ENCODE results near the gene SMOC2. TPM values are rescaled to one million over a fixed set of nuclear protein-coding genes. Genes with fewer than 3 reads are reported as not detected.

SMOC2 gene
- total and polyA plus RNA-seq, 2 of the 13 experiments (the other 11 are each of a cell fraction or from before 2014, with no cell fraction given), result not detected

- Histone ChIP-seq H3K36me3 (replicated peaks in 1 of 2; ENCODE audit: control insufficient read depth in 1 of 2, insufficient read depth in 2 of 2, low read length in 2 of 2) (no peaks in the 10 kb centered on the region), H3K4me3 (replicated peaks in 1 of 3; ENCODE audit: insufficient read depth in 1 of 3, low read depth in 2 of 3, low read length in 3 of 3) (no peak overlapping the region), H3K4me1 (ENCODE audit: insufficient read depth, low read length) (peaks cover 10% of the 10 kb centered on the region), H3K4me2 (ENCODE audit: low read depth, low read length) (no peak overlapping the region), H3K79me2 (ENCODE audit: insufficient read depth, low read length) (no peaks in the 10 kb centered on the region), H2AFZ (ENCODE audit: low read length) (no peak overlapping the region), H3K27me3 (ENCODE audit: control insufficient read depth in 1 of 2, insufficient read depth in 2 of 2, low read length in 2 of 2) (peaks cover 7 to 72% of the 10 kb centered on the region in 2 experiments), H3K9ac (ENCODE audit: insufficient read depth, low read depth, low read length) (no peak overlapping the region), H4K20me1 (ENCODE audit: insufficient read depth, low read length) (no peaks in the 10 kb centered on the region), H3K9me3 (ENCODE audit: low read length) (no peaks in the 10 kb centered on the region), H3K27ac (ENCODE audit: extremely low read length, insufficient read depth, low read length) (no peak overlapping the region)
- TF ChIP-seq FIP1L1 (IDR thresholded peaks at IDR 0.05; ENCODE audit: borderline replicate concordance, insufficient read depth, low read depth, low read length), result no peak
- no peak for TF ChIP-seq ATM (IDR thresholded peaks at IDR 0.05; ENCODE audit: borderline replicate concordance)
- no peak for TF ChIP-seq ZSCAN21 (CRISPR knock-in tag; IDR thresholded peaks at IDR 0.05; ENCODE audit: borderline replicate concordance)
- TF ChIP-seq EP300 (IDR thresholded peaks at IDR 0.05; ENCODE audit: low read depth in 2 of 2, low read length in 2 of 2), result no peak
- no peak for TF ChIP-seq EP300 (CRISPR knock-in tag; IDR thresholded peaks at IDR 0.05; ENCODE audit: borderline replicate concordance)
- TF ChIP-seq ZNF776 (CRISPR knock-in tag; IDR thresholded peaks at IDR 0.05), result no peak
- TF ChIP-seq ZNF17 (CRISPR knock-in tag; IDR thresholded peaks at IDR 0.05), result no peak
- TF ChIP-seq, protein P1, sequence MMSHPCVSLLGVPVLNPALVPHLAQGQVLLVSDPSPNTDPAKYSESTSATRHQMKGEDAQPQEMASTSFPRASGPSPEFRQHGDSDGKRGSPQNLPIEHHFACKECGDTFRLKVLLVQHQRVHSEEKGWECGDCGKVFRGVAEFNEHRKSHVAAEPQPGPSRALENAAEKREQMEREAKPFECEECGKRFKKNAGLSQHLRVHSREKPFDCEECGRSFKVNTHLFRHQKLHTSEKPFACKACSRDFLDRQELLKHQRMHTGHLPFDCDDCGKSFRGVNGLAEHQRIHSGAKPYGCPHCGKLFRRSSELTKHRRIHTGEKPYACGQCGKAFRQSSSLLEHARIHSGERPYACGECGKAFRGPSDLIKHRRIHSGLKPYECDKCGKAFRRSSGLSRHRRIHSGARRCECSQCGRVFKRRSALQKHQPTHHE (CRISPR knock-in tag; IDR thresholded peaks at IDR 0.05; ENCODE audit: borderline replicate concordance), result no peak
- TF ChIP-seq ISX (CRISPR knock-in tag; conservative IDR thresholded peaks at IDR 0.05), result no peak
- TF ChIP-seq PCBP1 (IDR thresholded peaks at IDR 0.05; ENCODE audit: borderline replicate concordance, low read depth, low read length), result no peak
- no peak for TF ChIP-seq PHF20 (CRISPR knock-in tag; IDR thresholded peaks at IDR 0.05)
- TF ChIP-seq MIXL1 (CRISPR knock-in tag; IDR thresholded peaks at IDR 0.05), result no peak
- whole genome bisulfite sequencing (ENCODE audit: low lambda C conversion rate), result 18% methylated on average over 5 of the region's 8 CpGs
- ChIA-PET POLR2A (no interaction called here), CTCF (ENCODE audit: low intra/inter-chr PET ratio, low total read pairs) (no interaction called here)
- in situ Hi-C loops (cut with HindIII; ENCODE audit: extremely low pct_ligation_motif_present, low pct_unique_long_range_greater_than_20kb), result no loop called here
- ATAC-seq (no peak), DNase-seq (ENCODE audit: low spot score) (no peak), FAIRE-seq (no peak)
- BruUV-seq (replicated peaks), result no TSS peak
- intact Hi-C loops (cut with micrococcal nuclease; ENCODE audit: unreplicated experiment), result no loop called here
These were observed 60.6 kb downstream of the SMOC2 start for GRCh38 chr6:168501561-168501960.

All from HepG2 (cell line).